K562 (cell line): ENCODE results near the gene PRODH.

Source experiments
- ATF1 ChIP-seq, 2 experiments: fragments of 450-650 bp in 1 of 2; IDR thresholded peaks; 2 replicates each; pipeline ENCODE4 v1.6.1; 2016; ENCODE audit warnings: missing compliant biosample characterization in 1 of 2, missing genetic modification characterization in 1 of 2
- BRF1 ChIP-seq: IDR thresholded peaks from 3 replicates; pipeline ENCODE4 v1.6.1; 2011; ENCODE audit warnings: borderline replicate concordance, mild to moderate bottlenecking; ENCODE audit not compliant: insufficient read length; ENCODE audit errors: extremely low read depth
- CTCF ChIP-seq, 3 experiments: IDR thresholded peaks in 2 of 3; conservative IDR thresholded peaks in 1 of 3; 2 replicates each; pipeline ENCODE4 v1.5.1; 2011 to 2012; ENCODE audit warnings: low read length in 3 of 3, mild to moderate bottlenecking in 3 of 3, control low read depth in 2 of 3, improper control_type of control experiment in 1 of 3, inconsistent platforms in 1 of 3, low read depth in 1 of 3, mixed read lengths in 1 of 3, moderate library complexity in 1 of 3; ENCODE audit not compliant: insufficient read depth in 2 of 3
- NR1H2 ChIP-seq: sonication (generic); formaldehyde crosslinking; IDR thresholded peaks from 2 replicates; pipeline ENCODE4 v1.4.0; 2020; ENCODE audit warnings: mild to moderate bottlenecking, missing genetic modification reagents
- PATZ1 ChIP-seq: fragments of 250-450 bp; sonication (Bioruptor Pico); IDR thresholded peaks from 2 replicates; pipeline ENCODE4 v1.5.0; 2020; ENCODE audit warnings: mild to moderate bottlenecking, borderline replicate concordance
- ZNF121 ChIP-seq: sonication (generic); formaldehyde crosslinking; conservative IDR thresholded peaks from 2 replicates; pipeline ENCODE4 v1.8.0; 2022; ENCODE audit warnings: missing genetic modification reagents

DNA sequence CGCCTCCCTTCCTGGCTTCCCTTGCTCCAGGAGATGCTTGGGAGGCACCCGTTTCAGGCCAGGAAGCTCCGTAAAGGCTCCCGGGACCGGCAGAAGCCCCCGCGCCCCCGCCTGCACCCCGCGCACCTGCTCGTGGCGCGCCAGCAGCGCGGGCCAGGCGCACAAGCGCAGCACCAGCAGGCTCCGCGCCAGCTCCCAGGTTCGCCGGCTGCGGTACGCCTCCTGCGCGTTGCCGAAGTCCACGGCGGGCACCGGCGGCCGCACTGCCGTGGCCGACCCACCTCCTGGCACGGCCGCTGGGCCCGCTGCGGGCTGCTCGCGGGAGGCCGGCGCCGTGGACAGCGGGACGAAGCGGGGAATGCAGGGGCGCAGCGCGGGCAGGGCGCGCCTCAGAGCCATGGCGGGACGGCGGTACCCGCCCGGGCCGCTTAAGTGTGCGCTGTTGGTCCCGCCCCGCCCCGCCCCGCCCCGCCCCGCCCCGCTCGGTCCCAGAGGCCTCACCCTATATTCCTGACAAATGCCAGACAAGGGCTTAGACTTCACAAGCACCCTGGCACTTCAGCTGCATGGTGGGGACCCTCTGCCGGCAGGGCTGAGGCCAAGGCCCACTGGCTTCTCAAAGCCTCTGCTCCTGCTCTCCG is at the start of gene PRODH:
- TF ChIP-seq BRF1 (no peak), NR1H2 (CRISPR knock-in tag) (no peak), ATF1 (CRISPR knock-in tag; IDR thresholded peaks at IDR 0.05) (no peak), ATF1 (tag; IDR thresholded peaks at IDR 0.05) (no peak), CTCF (IDR thresholded peaks at IDR 0.05 in 2 of 3, conservative IDR thresholded peaks at IDR 0.05 in 1 of 3; ENCODE audit: insufficient read depth in 2 of 3, low read depth in 1 of 3, low read length in 3 of 3) (no peak), ZNF121 (no peak), PATZ1 (CRISPR knock-in tag) (no peak)
